KG1 (cell line): Measurements from ENCODE around the gene FAM170B.

Source experiments
- DNase-seq: peaks from one replicate; lab custom pipeline; 2025; lab: John Stamatoyannopoulos, UW

The FAM170B gene

GRCh38 chr10:49120911-49121310 lies 12.9 kb downstream of the FAM170B start:
- DNase-seq: no peak

- DNase-seq: no peak
These were observed 14.1 kb downstream of the FAM170B start for GRCh38 chr10:49119746-49120145.

- no peak for DNase-seq
These were observed 15.3 kb downstream of the FAM170B start for GRCh38 chr10:49118430-49119074.

GRCh38 chr10:49117376-49118070 lies 16.3 kb downstream of the FAM170B start:
- no peak for DNase-seq

GRCh38 chr10:49116509-49117375 lies 17.1 kb downstream of the FAM170B start:
- DNase-seq: no peak

GRCh38 chr10:49115796-49116508 lies 17.9 kb downstream of the FAM170B start:
- no peak for DNase-seq

GRCh38 chr10:49115015-49115795 lies 18.6 kb downstream of the FAM170B start, which contains the start of gene VSTM4:
TSS of gene VSTM4 (minus strand) at chr10:49115522. CDS start at chr10:49115485, 37 bp downstream.
- no peak for DNase-seq

- DNase-seq: no peak
These were observed 19.2 kb downstream of the FAM170B start for GRCh38 chr10:49114718-49115014.

GRCh38 chr10:49113741-49114141 lies 20.1 kb downstream of the FAM170B start:
- DNase-seq: no peak

GRCh38 chr10:49112851-49113250 lies 21.0 kb downstream of the FAM170B start:
- DNase-seq: no peak

- no peak for DNase-seq
These were observed 21.7 kb downstream of the FAM170B start for GRCh38 chr10:49112098-49112497.

- no peak for DNase-seq
These were observed 22.5 kb downstream of the FAM170B start for GRCh38 chr10:49111320-49111698.

GRCh38 chr10:49110684-49111319 lies 23.0 kb downstream of the FAM170B start:
- DNase-seq: no peak

- DNase-seq: no peak
These were observed 24.0 kb downstream of the FAM170B start for GRCh38 chr10:49109669-49110340.

GRCh38 chr10:49108656-49109055 lies 25.2 kb downstream of the FAM170B start:
- no peak for DNase-seq

GRCh38 chr10:49107887-49108267 lies 25.9 kb downstream of the FAM170B start:
- DNase-seq: no peak

- DNase-seq: no peak
These were observed 26.5 kb downstream of the FAM170B start for GRCh38 chr10:49107111-49107886.

GRCh38 chr10:49106451-49106850 lies 27.4 kb downstream of the FAM170B start:
- no peak for DNase-seq

- no peak for DNase-seq
These were observed 28.7 kb downstream of the FAM170B start for GRCh38 chr10:49105076-49105475.

- DNase-seq: no peak
These were observed 29.5 kb downstream of the FAM170B start for GRCh38 chr10:49104323-49104722.
